VCaP (cell line): Measurements from ENCODE around the gene PRR16.
"Not testable (repeated sequence)": the region's sequence is repeated elsewhere in the genome, so short reads cannot be mapped to it uniquely, and the experiment has no call there.

Experiments
- H3K27ac ChIP-seq: fragments of 450-650 bp; 2 replicates; pipeline ENCODE4 v1.5.1; 2017
- CTCF ChIP-seq: fragments of 450-650 bp; conservative IDR thresholded peaks from 2 replicates; pipeline ENCODE4 v1.5.1; 2017; ENCODE audit warnings: mild to moderate bottlenecking, moderate library complexity

Gene PRR16

DNA sequence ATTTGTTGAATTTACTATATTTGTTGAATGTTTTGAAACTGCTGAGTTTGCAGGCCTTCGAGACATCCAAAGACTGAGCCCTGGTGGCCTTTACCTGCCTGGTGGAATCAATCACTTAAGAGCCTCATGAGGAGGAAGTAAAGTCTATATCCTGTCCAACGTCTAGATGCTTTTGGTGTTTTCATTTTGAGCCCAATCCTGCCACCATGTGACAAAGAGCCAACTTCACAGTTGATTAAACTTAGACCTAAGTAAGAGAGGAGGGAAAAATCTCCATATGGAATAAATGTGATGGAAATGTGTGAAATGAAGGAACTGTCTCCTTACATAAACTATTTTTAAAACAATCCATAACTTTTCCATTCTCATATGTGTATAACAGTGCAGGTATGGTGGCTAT, 220.1 kb downstream of the PRR16 start:
- H3K27ac ChIP-seq: no peak overlapping the region
- no peak for TF ChIP-seq CTCF

DNA sequence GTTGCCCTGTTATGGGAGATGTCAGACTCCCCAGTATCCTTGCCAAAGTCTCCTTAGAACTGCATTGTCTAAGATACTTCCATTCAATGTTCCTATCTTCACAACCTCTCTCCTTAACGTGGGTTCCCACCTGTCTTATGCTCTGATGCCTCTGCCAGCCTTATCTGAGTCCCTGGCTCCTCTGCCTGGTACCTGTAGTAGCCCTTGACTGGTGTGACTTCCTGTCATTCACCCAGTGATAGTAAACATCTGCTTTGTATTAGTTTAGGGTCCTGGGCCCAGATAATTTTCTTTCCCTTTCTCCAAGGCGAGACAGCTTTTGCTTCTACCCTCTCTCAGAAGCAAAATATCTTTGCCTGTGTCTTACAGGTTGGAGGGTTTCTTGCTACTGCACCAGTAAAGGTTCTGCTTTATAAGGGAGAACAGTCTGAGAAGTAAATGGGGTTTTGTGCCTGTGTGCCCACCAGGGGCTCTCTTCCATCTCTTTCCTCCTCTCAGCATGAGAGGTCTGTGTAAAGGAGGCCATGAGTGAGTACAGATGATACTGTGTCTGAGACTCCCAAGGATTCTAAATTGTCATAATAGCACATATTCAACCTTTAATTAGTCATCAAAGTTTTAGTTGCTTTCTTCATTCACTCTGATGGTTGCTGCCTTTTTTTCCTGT, 220.8 kb downstream of the PRR16 start:
- TF ChIP-seq CTCF: no peak
- no peak overlapping the region for H3K27ac ChIP-seq

- TF ChIP-seq CTCF: no peak
- no peak overlapping the region for H3K27ac ChIP-seq
Observed at GRCh38 chr5:120690621-120691407, 226.7 kb downstream of the PRR16 start.

GRCh38 chr5:120692325-120692724, 228.2 kb downstream of the PRR16 start:
- TF ChIP-seq CTCF: no peak

GRCh38 chr5:120695368-120695880, 231.3 kb downstream of the PRR16 start:
- H3K27ac ChIP-seq: no peak overlapping the region
- TF ChIP-seq CTCF: no peak

More at GRCh38 chr5:120692325-120692724, 228.2 kb downstream of the PRR16 start:
- H3K27ac ChIP-seq: no peak overlapping the region

GRCh38 chr5:120697147-120697546, 233.0 kb downstream of the PRR16 start:
- H3K27ac ChIP-seq: no peak overlapping the region
- no peak for TF ChIP-seq CTCF

DNA sequence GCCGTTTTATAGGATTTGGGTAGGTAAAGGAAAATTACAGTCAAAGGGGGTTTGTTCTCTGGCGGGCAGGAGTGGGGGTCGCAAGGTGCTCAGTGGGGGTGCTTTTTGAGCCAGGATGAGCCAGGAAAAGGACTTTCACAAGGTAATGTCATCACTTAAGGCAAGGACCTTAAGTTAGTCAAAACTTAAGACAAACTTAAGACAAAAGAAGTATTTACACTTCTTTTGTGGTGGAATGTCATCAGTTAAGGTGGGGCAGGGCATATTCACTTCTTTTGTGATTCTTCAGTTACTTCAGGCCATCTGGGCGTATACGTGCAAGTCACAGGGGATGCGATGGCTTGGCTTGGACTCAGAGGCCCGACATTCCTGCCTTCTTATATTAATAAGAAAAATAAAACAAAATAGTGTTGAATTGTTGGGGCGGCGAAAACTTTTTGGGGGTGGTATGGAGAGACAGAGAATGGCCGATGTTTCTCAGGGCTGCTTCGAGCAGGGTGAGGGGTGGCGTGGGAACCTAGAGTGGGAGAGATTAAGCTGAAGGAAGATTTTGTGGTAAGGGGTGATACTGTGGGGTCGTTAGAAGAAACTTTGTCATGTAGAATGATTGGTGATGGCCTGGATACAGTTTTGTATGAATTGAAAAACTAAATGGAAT, 233.7 kb downstream of the PRR16 start:
- not testable (repeated sequence) for H3K27ac ChIP-seq

GRCh38 chr5:120700653-120701052, 236.6 kb downstream of the PRR16 start:
- H3K27ac ChIP-seq: not testable (repeated sequence)

- not testable (repeated sequence) for H3K27ac ChIP-seq
Observed at GRCh38 chr5:120702817-120703538, 238.9 kb downstream of the PRR16 start.
